HL-60/S4 treated with retinoic acid at 250 ng/mL for 4 days and 3 days (cell line): ENCODE data around the gene SEMA4G.

ENCODE experiments used
- in situ Hi-C: fragments of 300-500 bp; cut with MboI; formaldehyde crosslinking; loops from 2 replicates; pipeline ENCODE4 v1.7.0; 2022; ENCODE audit warnings: low sequenced_read_pairs

SEMA4G gene

DNA sequence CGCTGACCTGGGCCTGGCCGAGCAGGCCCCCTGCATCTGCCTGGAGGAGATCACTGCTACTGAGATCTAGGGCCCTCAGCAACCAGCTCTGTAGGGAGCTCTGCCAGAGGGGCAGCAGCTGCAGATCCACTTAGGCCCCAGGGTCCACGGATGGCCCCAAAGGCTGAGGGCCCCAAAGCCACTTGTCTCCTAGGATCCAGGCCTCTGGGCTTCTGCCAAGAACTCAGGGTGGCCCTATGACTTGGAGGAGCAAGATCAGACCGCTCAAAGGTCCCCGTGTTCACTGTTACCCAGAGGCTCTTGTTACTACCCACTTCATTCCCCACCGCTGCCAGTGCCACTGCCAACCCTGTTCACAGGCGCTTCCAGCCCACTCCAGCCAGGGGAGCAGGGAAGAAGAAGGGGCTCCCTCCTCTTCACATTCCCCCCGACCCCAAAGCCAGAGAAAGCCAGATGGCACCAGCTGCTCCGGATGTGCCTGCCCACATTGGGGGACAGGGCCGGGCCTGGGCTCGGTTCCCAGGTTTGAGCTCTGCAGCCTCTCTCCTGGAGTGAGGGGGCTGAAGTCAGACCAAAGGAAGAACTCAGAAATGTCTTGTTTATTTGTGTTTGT lies 37.9 kb downstream of the SEMA4G start:
- in situ Hi-C loops = no loop called here

GRCh38 chr10:101007915-101008822 lies 38.9 kb downstream of the SEMA4G start:
- in situ Hi-C loops = no loop called here

GRCh38 chr10:101008823-101009423 lies 39.6 kb downstream of the SEMA4G start:
- in situ Hi-C loops = no loop called here

DNA sequence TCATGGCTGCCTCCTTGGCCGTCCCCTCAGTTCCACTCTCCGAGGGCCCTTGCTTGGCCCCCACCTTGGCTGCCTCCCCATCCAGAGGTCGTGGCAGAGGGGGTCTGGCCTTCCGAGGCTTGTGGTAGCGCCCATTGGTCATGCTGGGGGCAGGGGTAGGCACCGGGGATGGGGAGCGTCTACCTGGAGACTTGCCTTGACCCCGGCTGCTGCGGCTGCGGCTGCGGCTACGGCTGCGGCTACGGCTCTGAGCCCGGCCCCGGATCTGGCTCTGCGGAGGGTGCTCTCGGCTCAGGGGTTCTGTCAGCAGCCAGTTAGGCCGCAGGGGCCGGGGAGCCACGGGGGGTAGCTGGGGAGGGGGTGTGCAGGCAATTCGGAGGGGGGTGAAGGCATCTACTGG lies 41.0 kb downstream of the SEMA4G start:
- in situ Hi-C loops = no loop called here

- in situ Hi-C loops = no loop called here
These were observed 42.5 kb downstream of the SEMA4G start for GRCh38 chr10:101011517-101012423.

- in situ Hi-C loops = no loop called here
These were observed 43.4 kb downstream of the SEMA4G start for GRCh38 chr10:101012525-101013364.

DNA sequence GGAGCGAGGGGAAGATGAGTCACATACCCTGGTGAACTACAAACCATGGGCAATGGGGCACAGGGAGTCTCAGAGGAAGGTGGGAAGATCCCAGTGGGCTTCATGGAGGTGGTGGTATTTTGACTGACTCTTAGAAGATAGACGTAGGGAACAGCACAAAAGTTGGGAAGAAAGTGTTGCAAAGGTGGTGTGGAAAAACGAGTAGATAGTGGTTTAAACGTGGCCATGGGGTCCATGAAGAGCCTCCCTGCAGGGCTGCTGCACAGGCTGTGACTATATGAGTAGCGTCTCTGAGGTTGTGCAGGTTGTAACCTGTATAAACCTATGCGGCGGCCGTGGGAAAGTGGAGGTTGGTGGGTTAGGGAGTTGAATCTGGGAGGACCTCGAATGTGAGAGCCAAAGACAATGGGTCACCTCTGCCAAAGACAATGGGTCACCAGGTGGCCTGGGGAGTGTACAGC lies 44.1 kb downstream of the SEMA4G start:
- in situ Hi-C loops = no loop called here

GRCh38 chr10:101014230-101014884 lies 45.1 kb downstream of the SEMA4G start:
- in situ Hi-C loops = no loop called here

DNA sequence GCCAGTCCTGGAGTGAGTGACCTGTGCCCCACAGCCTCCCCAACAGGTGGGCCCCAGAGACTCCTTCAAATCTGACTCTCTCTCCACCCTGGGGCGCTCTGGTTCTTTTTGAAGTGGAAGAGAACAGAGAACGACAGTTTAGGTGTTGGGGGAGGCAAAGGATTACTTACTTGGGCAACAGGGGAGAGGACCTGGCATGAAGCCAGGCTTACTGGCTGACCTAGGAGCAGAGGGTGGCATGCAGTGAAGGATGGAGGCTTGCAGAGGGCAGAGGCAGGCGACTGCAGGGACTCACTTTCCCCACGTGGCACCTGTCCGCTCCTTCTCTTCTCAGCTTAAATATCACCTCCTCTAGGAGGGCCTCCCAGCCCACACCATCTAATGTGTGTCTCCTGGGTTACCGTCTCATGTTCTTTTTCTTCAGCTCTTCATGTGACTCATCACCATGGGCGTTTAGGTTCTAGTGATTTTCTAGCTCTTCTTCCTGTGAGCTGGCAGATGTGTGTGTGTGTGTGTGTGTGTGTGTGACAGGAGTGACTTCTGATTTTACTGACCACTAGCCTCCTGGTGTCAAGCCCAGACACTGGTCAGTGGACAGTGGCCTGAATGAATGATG lies 45.8 kb downstream of the SEMA4G start:
- in situ Hi-C loops = no loop called here

DNA sequence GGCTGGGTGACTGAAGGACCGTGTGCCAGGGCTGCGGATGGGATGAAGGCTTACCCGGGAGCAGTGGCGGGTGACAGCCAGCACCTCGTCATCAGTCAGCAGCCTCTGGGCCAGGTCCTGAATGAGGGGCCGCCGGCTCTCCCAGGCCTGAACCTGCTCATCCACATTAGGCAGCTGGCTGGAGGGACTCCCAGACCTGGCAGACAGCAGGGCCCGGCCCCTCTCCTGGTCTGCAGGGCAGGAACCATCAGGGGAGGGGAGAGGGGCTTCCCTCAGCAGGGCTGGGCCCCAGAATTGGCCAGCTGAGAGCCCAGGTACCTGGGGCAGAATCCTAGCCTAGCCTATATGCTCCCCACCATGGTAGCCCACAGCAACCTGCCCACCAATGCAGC lies 46.3 kb downstream of the SEMA4G start:
- in situ Hi-C loops = no loop called here

DNA sequence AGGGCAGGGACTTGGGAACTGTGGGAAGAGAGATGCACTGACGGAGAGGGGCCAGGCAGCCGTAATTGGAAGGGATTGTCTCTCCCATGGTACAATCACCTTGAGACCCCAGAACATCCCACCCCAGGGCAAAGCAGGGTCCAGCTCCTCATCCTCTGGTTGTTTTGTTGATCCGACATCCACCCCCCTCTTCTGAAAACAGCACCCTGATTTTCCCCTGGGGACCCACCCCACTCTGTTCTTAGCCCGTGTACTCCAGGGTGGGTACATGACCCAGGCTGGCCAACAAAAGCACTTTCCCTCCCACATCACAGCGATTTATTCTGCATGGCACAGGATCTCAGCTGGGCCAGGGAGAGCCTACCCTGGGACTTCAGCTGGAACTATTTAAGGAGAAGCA lies 47.5 kb downstream of the SEMA4G start:
- in situ Hi-C loops = no loop called here

DNA sequence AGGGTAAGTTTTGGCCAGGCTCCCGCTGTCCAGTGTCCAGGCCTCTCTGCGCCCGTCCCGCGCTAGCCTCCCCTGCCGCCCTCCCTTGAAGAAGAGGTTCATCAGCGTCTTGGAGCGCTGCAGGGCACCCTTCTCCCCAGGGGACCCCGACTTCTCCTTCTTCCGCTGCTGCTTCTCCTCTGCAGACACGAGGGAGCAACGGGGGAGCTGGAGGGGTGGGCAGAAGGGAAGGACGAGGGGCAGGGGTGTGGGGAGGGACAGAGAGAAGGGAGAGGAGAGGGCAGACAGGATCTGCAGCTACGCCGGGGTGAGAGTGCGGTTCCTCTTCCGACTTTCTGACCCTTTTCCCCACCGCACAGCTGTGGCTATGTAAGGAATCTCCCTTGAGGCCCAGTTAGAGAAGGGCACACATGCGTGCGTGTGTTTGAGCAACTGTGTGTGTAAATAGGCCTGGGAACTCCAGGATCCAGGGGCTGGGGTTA lies 48.9 kb downstream of the SEMA4G start:
- in situ Hi-C loops = no loop called here

- in situ Hi-C loops = no loop called here
These were observed 49.5 kb downstream of the SEMA4G start for GRCh38 chr10:101018600-101019439.
